Peyer's patch (tissue), 4 donors: Measurements from ENCODE around the gene WWOX.

Experiments used
- CTCF ChIP-seq, 6 experiments: fragments of 450-650 bp in 4 of 6; fragments of 200-600 bp in 2 of 6; sonication (generic) in 1 of 6; IDR thresholded peaks; one replicate each; pipeline ENCODE4 v1.5.1; 2017 to 2019; ENCODE audit warnings: antibody characterized with exemption in 6 of 6, mild to moderate bottlenecking in 3 of 6, moderate library complexity in 1 of 6
- POLR2A ChIP-seq, 2 donors: fragments of 450-650 bp; IDR thresholded peaks; one replicate each; pipeline ENCODE4 v1.5.1; 2017; ENCODE audit warnings: antibody characterized with exemption in 2 of 2, mild to moderate bottlenecking in 2 of 2, moderate library complexity in 2 of 2

GRCh38 chr16:78745108-78746019 is 645.9 kb downstream of the WWOX start:
- TF ChIP-seq CTCF (IDR thresholded peaks at IDR 0.05) (no peak), POLR2A (IDR thresholded peaks at IDR 0.05) (no peak)
